Glomerular endothelial cell (primary cell): ENCODE results near the gene CYSRT1. TPM values are rescaled to one million over a fixed set of nuclear protein-coding genes. Genes with fewer than 3 reads are reported as not detected.

Experiments used
- DNase-seq: peaks from one replicate; pipeline ENCODE4 v3.0.0-alpha.2; 2011; ENCODE audit warnings: low read depth, low spot score; ENCODE audit errors: extremely low read depth
- total RNA-seq: library from RNA; depleted of rRNA; stranded (reverse); fragments of >200 nt; gene quantifications from 2 replicates; pipeline ENCODE4 v1.2.3, GENCODE V29; 2015

The CYSRT1 gene
- total RNA-seq, 1 donor from 2014 or later, result 0.41 TPM

GRCh38 chr9:137189297-137190295 is 35.4 kb upstream of the CYSRT1 start:
- no peak for DNase-seq

- no peak for DNase-seq
These were observed 34.6 kb upstream of the CYSRT1 start for GRCh38 chr9:137190315-137190856.

DNA sequence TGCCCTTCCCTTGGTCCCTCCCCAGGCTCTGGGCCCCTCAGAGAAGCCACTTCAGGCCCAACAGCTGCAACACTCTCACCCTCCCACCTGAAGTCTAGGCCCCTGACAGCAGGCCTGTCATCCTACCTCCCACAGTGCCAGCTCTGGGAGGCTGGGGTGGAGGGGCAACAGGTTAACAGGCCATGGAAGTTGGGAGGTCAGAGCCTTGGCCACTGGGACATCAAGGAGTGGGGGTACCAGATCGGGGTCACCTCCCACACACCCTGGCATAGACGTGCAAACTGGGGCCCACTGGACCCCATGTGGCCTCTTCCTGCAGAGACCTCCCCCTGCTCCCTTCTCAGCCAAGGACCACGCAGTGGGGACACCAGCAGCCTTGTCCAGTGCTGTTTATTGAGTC is 33.7 kb upstream of the CYSRT1 start:
- no peak for DNase-seq

- no peak for DNase-seq
These were observed 33.1 kb upstream of the CYSRT1 start for GRCh38 chr9:137191691-137192447.

DNA sequence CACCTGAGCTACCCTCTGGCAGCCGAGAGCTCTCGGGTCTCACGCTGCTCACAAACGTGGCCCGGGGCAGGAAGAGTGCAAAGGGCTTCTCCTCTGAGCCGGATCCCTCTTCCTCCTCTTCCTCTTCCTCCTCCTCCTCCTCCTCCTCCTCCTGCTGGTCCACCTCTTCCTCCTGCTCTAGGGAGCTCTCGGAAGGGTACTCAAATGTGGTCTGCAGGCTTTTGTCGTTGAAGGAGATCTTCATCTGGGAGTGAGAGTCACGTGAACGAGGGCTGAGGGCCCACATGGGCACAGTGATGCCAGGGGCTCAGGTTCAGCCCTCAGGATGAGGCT is 32.6 kb upstream of the CYSRT1 start:
- DNase-seq, result no peak

- no peak for DNase-seq
These were observed 32.1 kb upstream of the CYSRT1 start for GRCh38 chr9:137192859-137193258.

GRCh38 chr9:137193771-137194170 is 31.2 kb upstream of the CYSRT1 start:
- no peak for DNase-seq

- no peak for DNase-seq
These were observed 30.6 kb upstream of the CYSRT1 start for GRCh38 chr9:137194388-137194787.

DNA sequence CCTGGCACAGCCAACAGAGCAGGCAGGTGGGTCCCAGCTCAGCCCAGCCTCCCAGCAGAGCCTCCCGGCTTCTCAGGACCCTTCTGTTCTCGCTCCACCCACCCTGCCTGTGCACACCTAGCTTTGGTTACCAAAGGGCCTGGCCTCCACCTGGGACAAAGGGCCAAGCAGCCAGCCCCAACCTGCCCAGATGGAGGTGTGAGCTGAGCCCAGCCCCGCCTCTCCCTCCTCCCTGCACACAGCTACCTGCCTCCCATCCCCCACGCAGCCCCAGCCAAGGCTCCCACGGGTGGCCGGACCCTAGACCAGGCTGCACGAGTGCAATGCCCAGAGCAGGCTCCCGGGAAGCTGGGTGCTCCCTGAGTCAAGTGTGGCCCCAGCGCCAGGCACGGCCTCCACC is 30.1 kb upstream of the CYSRT1 start:
- DNase-seq, result no peak

GRCh38 chr9:137195525-137196220 is 29.3 kb upstream of the CYSRT1 start:
- no peak for DNase-seq

DNA sequence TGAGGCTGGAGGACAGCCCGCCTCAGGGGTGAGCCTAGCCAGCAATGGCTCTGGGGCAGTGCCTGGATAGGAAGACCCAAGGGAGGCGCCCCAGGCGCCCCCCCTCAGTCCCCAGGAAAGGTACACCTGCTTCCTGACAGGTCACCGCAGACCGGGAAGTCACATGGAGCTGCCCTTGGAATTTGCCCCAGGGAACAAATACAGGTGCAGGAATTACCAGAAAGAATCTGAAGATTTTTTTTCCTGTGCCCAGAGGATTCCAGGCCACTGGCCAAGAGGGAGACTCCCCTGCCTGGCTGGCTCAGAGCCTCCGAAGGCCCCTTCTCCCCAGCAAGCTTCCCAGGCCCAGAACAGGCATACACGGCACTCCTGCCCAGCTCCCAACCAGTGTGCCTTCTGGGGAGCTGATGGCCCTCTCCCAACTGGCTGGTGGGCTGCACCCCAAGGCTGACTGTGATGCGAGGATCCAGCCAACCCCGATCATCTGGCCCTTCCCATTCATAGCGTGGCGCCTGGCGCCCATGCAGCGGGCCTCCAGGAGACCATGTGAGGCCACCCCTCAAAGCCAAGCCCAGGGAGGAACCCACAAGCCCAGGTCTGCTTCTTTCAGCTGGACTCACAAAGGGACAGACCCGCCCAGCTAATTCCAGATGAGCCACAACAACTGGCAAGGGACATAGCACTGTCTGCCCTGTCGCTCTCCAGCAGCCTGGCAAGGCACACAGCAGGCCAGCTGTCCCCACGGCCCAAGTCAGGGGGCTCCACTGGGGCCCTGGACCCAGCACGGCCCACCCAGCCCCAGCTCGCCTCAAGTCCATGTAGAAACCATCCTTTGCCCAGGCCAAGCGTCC is 26.7 kb upstream of the CYSRT1 start:
- no peak for DNase-seq

GRCh38 chr9:137198902-137199283 is 26.1 kb upstream of the CYSRT1 start:
- no peak for DNase-seq

DNA sequence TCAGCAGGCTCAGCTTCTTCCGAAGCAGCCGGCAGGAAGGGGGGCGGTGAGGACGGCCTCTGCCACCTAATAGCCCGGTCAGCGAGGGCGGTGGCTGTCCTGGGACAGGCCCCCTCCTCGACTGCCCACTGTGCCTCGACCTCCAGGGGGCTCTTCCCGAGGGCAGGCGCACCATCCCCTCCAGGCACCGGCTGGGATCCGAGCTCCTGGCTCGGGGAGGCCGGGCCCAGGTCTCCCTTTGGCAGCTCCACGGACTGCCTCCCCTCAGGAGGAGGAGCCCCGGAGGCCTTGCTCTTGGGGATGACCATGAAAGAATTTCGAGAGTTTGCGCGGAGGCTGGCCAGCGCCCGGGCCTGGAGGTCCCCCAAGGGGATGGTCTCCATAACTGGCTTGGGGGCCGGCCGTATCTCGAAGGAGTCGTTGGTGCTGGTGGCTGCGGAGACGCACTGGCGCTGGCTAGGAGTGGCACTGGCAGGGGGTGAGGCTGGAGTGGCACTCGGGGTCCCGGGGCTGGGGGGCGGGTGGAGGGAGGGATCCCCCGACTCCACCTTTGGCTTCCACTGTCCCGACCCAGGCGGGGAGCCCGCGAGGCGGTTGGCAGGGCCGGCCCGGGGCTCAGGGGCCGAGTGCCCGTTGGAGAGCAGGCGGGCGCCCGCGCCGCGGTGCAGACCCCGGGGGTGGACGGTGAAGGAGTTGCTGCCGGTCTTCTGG is 25.4 kb upstream of the CYSRT1 start:
- DNase-seq, result no peak

DNA sequence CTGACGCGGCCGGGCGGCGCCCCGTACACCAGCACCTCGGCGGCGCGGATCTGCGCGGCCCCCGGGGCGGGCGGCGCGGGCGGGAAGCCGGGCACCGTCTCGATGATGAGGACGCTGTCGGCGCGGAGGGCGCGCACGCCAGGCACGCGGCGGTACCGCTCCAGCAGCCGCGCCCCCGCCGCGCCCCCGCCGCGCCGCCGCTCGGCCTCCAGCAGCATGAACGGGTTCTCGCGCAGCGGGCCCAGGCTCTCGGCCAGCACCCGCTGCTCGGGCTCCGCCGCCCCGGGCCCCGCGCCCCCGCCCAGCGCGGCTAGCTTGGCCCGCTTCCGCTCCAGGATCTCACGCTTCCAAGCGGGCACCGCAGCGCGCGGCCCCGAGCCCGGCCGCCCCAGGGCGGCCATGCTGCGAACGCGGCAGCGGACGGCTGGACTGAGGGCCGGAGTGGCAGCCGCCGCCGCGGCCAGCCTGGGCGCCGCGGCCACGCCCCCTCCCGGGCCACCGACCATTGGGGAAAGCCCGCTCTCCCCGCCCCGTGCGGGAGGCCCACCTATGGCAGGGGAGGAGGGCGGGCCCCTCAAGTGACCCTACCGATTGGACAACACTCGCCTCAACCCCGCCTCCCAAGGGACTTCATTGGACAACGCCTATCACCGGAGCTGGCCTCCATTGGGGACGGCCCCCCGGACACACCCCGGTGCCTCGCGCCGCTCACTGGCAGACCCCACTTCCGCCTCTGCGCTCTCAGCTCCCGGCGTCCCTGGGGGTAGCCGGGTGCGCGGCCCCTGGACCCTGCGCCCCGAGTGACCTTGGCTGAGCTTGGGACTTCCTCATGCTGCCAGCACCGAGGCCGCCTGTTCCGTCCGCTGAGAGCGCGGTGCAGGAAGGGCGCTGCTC is 24.4 kb upstream of the CYSRT1 start, which contains the start of gene TPRN:
Gene TPRN (minus strand): TSS at position 431 of the 894 bp plus-strand sequence. CDS start 30 bp downstream, at position 401.
- peak; percentile 76 for DNase-seq

GRCh38 chr9:137201205-137201868 is 23.6 kb upstream of the CYSRT1 start:
- no peak for DNase-seq

DNA sequence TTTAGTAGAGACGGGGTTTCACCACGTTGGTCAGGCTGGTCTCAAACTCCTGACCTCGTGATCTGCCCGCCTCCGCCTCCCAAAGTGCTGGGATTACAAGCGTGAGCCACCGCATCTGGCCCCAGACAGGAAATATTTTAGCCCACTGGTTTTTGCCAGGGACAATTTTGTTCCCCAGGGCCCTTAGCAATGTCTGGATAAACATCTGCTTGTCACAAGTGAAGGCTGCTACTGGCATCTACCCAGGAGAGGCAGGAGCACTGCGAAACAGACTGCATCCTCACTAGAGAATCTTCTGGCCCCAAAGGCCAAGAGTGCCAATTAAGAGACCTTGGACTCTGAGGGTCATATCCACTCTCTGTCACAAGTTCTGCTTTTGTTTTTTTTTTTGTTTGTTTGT is 22.0 kb upstream of the CYSRT1 start:
- no peak for DNase-seq

DNA sequence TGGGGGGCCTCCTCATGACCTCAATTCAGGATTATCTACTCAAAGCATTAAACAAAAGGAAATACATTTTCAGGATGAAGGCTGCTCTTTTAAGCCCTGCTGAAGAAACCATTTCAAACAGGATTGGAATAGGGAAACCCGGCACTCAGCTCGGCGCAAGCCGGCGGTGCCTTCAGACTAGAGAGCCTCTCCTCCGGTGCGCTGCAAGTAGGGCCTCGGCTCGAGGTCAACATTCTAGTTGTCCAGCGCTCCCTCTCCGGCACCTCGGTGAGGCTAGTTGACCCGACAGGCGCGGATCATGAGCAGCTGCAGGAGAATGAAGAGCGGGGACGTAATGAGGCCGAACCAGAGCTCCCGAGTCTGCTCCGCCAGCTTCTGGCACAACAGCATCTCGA is 20.2 kb upstream of the CYSRT1 start:
- DNase-seq, result no peak
